D721Med (cell line): ENCODE measurements around the gene ALKAL2.

Experiments used
- DNase-seq: peaks from one replicate; pipeline ENCODE4 v3.0.0; 2011; ENCODE audit warnings: low spot score; ENCODE audit not compliant: insufficient read length
- FAIRE-seq: peaks from 2 replicates; lab custom pipeline; 2011; peaks lifted over from hg19 to GRCh38; lab: Jason Lieb, UNC
- CTCF ChIP-seq: IDR thresholded peaks from 2 replicates; pipeline ENCODE4 v1.5.1; 2012; ENCODE audit warnings: mild to moderate bottlenecking, control low read depth; ENCODE audit not compliant: insufficient read depth; ENCODE audit errors: missing control alignments

ALKAL2 gene

GRCh38 chr2:270861-271260 lies 17.0 kb downstream of the ALKAL2 start:
- DNase-seq (no peak), FAIRE-seq (no peak)
- TF ChIP-seq CTCF = no peak

- TF ChIP-seq CTCF = no peak
- DNase-seq (no peak), FAIRE-seq (no peak)
These were observed 18.4 kb downstream of the ALKAL2 start for GRCh38 chr2:269356-270030.

GRCh38 chr2:268323-268722 lies 19.6 kb downstream of the ALKAL2 start:
- FAIRE-seq (no peak), DNase-seq (no peak)
- TF ChIP-seq CTCF = no peak

- DNase-seq (peak; percentile 95), FAIRE-seq (no peak)
- no peak for TF ChIP-seq CTCF
These were observed 23.1 kb downstream of the ALKAL2 start, which contains the start of gene ACP1 for GRCh38 chr2:264493-265468. Gene ACP1 (plus strand): TSS chr2:264947. CDS start chr2:264965, 18 bp downstream.

GRCh38 chr2:263774-264492 lies 24.0 kb downstream of the ALKAL2 start, which contains the start of gene SH3YL1:
Gene SH3YL1 (minus strand): TSS chr2:264032. CDS start chr2:263984, 48 bp downstream.
- DNase-seq (no peak), FAIRE-seq (no peak)

More at GRCh38 chr2:263774-264492, 24.0 kb downstream of the ALKAL2 start, which contains the start of gene SH3YL1:
- TF ChIP-seq CTCF = no peak
